Gastrocnemius medialis (tissue), 4 donors: ENCODE measurements around the gene NUTM2E.
"Not testable (repeated sequence)": the region's sequence is repeated elsewhere in the genome, so short reads cannot be mapped to it uniquely, and the experiment has no call there.

Source experiments
- CTCF ChIP-seq, 5 experiments: fragments of 450-650 bp in 3 of 5; fragments of 200-600 bp in 2 of 5; sonication (generic) in 2 of 5; IDR thresholded peaks in 4 of 5; conservative IDR thresholded peaks in 1 of 5; 1 replicate in 4 of 5; 2 replicates in 1 of 5; pipeline ENCODE4 v1.5.1; 2016 to 2019; ENCODE audit warnings: antibody characterized with exemption in 5 of 5, mild to moderate bottlenecking in 3 of 5, moderate library complexity in 3 of 5
- POLR2A ChIP-seq, 2 donors: fragments of 450-650 bp; IDR thresholded peaks; one replicate each; pipeline ENCODE4 v1.6.1; 2017; ENCODE audit warnings: antibody characterized with exemption in 2 of 2, mild to moderate bottlenecking in 2 of 2, moderate library complexity in 2 of 2

GRCh38 chr10:79816290-79816689, 10.2 kb upstream of the NUTM2E start:
- TF ChIP-seq CTCF (IDR thresholded peaks at IDR 0.05 in 4 of 5, conservative IDR thresholded peaks at IDR 0.05 in 1 of 5); POLR2A (IDR thresholded peaks at IDR 0.05): not testable (repeated sequence)
